GM12892 (cell line): ENCODE data around the gene MRPL11.

Source experiments
- POLR2AphosphoS5 ChIP-seq: IDR thresholded peaks from 2 replicates; pipeline ENCODE4 v1.6.1; 2011; ENCODE audit warnings: low read depth, low read length, control low read depth
- TAF1 ChIP-seq: IDR thresholded peaks from 2 replicates; pipeline ENCODE4 v1.6.1; 2011; ENCODE audit warnings: low read depth, mild to moderate bottlenecking, control low read depth, low read length, borderline replicate concordance

- TF ChIP-seq TAF1 = no peak
- TF ChIP-seq POLR2AphosphoS5 = no peak
Observed at GRCh38 chr11:66386171-66387069, 52.2 kb downstream of the MRPL11 start.
